HUES48 (cell line): Measurements from ENCODE around the gene TRIM41.
A peak's percentile ranks its signal among the peaks of the same experiment; 100 is the strongest.

Experiments used
- H3K27ac ChIP-seq: one replicate; pipeline ENCODE4 v1.7.0; 2013; ENCODE audit warnings: low read depth, low read length, inconsistent platforms
- H3K27me3 ChIP-seq: 2 replicates; pipeline ENCODE4 v1.6.1; 2013; ENCODE audit warnings: mild to moderate bottlenecking, low read length; ENCODE audit not compliant: control insufficient read depth, insufficient read depth
- H3K36me3 ChIP-seq: 2 replicates; pipeline ENCODE4 v1.6.1; 2013; ENCODE audit warnings: low read length; ENCODE audit not compliant: control insufficient read depth, insufficient read depth
- H3K4me1 ChIP-seq: 2 replicates; pipeline ENCODE4 v1.6.1; 2013; ENCODE audit warnings: mild to moderate bottlenecking, low read length; ENCODE audit not compliant: control insufficient read depth, insufficient read depth
- H3K4me3 ChIP-seq: 2 replicates; pipeline ENCODE4 v1.5.1; 2013; ENCODE audit warnings: mild to moderate bottlenecking, low read depth, low read length
- H3K9ac ChIP-seq: 2 replicates; pipeline ENCODE4 v1.6.1; 2013; ENCODE audit warnings: mild to moderate bottlenecking, low read depth, low read length, moderate library complexity
- H3K9me3 ChIP-seq: 2 replicates; pipeline ENCODE4 v1.6.1; 2013; ENCODE audit warnings: low read length; ENCODE audit not compliant: control insufficient read depth, insufficient read depth

TRIM41 gene

DNA sequence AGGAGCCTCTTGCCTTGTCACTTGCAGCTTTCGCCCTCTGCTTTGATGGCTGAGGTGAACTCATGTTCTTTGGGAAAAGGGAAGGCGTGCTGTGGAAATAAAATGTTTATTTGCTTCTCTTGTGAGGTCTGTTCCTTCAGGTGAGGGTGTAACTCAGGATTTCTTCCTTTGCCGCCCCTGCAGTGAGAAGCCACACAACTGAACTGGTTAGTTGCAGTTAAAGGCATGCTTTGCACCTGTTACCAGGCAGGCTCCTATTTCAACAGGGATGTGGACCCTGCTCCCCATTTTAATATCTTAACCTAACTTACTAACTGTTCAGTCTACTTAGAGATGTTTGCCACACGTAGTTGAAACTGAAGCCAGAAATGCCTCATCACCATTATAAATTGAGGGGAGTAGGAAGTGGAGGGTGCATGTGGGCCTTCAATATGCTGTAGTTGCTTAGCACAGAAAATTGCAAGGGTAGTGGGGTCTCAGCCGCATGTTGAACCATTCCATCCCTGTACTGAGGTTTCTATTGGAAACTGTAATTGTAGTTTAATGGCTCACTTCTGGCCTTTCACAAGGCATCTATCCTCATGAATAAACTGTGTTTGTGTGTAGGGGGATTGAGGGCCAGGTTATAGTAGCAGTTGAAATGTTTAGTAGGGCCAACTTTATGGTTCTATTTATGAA, 12.7 kb downstream of the TRIM41 start:
- no peak overlapping the region for H3K4me3 ChIP-seq
- H3K9me3 ChIP-seq: no peaks in the 10 kb centered on the region
- H3K4me1 ChIP-seq: no peaks in the 10 kb centered on the region
- no peaks in the 10 kb centered on the region for H3K27me3 ChIP-seq
- peak overlapping the region; percentile 67 for H3K27ac ChIP-seq
- peaks cover 88% of the 10 kb centered on the region for H3K36me3 ChIP-seq
- no peak overlapping the region for H3K9ac ChIP-seq

DNA sequence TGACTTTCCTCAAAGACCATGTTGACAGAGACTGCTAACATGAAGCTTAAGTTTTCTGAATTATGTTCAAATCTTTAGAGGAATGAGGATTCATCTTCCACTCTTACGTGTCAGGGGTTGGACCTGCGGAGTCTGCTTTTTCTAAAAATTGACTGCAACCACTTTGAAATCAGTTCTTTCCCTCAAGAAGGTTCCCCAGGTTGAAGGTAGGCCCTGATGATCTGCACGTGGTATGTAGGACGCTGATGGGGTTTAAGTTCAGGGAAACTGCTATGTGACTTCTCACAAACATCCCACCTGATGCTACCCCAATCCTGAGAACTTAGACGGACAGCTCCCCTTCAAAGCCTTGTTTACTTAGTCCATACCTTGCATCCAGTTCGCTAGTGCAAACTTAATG, 13.4 kb downstream of the TRIM41 start:
- Histone ChIP-seq H3K27ac (peak overlapping the region; percentile 29), H3K4me1 (no peaks in the 10 kb centered on the region), H3K36me3 (peaks cover 88% of the 10 kb centered on the region), H3K27me3 (no peaks in the 10 kb centered on the region), H3K9ac (no peak overlapping the region), H3K9me3 (no peaks in the 10 kb centered on the region), H3K4me3 (no peak overlapping the region)

GRCh38 chr5:181236954-181237641, 14.0 kb downstream of the TRIM41 start:
- Histone ChIP-seq H3K9ac (no peak overlapping the region), H3K4me1 (peaks cover 5% of the 10 kb centered on the region), H3K27ac (no peak overlapping the region), H3K4me3 (no peak overlapping the region), H3K9me3 (no peaks in the 10 kb centered on the region), H3K27me3 (no peaks in the 10 kb centered on the region), H3K36me3 (peaks cover 88% of the 10 kb centered on the region)

DNA sequence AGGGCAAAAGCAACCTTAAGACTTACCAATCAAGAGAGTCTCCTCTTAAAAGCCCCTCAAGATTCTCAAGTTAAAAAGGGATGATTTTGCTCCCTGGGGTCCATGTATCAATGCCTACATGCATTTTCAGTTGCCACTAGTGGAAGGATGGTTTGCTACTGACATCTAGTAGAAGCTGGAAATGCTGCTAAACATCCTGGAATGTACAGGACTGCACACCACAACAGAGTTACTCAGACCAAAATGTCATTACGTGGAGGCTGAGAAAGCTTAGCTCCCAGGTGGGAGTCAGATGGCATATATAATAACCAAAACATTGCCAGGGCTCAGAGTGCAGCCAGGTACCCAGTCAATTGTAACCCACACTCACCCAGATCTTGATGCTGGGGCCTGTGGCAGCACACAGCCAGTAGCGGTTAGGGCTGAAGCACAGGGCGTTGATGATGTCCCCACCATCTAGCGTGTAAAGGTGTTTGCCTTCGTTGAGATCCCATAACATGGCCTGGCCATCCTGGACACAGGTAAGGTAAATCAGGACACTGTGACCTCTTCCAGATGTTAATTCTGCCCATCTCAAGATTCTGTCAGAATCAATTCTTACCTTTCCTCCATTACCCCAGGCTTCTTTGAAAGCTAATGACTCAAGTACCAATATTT, 14.8 kb downstream of the TRIM41 start:
- H3K4me1 ChIP-seq: peaks cover 9% of the 10 kb centered on the region
- no peaks in the 10 kb centered on the region for H3K27me3 ChIP-seq
- H3K36me3 ChIP-seq: peaks cover 89% of the 10 kb centered on the region
- H3K27ac ChIP-seq: no peak overlapping the region
- no peak overlapping the region for H3K9ac ChIP-seq
- H3K9me3 ChIP-seq: no peaks in the 10 kb centered on the region
- H3K4me3 ChIP-seq: no peak overlapping the region

- no peak overlapping the region for H3K9ac ChIP-seq
- H3K4me1 ChIP-seq: peaks cover 9% of the 10 kb centered on the region
- H3K27me3 ChIP-seq: no peaks in the 10 kb centered on the region
- peaks cover 82% of the 10 kb centered on the region for H3K36me3 ChIP-seq
- H3K27ac ChIP-seq: peak overlapping the region; percentile 31
- no peak overlapping the region for H3K4me3 ChIP-seq
- H3K9me3 ChIP-seq: no peaks in the 10 kb centered on the region
These were observed 16.1 kb downstream of the TRIM41 start for GRCh38 chr5:181239062-181239663.

DNA sequence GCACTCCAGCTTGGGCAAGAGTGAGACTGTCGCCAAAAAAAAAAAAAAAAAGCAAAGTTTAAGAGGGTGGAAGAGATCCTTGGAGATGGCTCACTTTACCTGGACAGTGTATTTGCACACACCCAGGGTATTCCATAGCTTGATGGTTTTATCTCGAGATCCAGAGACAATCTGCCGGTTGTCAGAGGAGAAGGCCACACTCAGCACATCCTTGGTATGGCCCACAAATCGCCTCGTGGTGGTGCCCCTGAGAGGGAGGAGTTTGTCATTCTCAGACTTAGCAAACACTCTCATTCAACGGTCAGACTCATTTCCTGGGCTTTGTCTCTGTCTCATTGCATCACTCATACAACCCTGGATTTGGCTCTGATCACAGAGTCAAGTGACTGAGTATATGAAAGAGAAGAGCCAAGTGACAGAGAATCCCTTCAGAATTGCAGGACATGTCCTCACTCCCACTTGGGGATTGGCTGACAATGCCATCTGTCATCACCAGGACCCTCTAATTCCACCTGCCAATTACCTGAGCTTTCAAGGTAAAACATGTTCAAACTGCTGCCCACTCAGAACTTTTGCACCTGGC, 18.4 kb downstream of the TRIM41 start:
- H3K9ac ChIP-seq: peak overlapping the region; percentile 98
- no peaks in the 10 kb centered on the region for H3K9me3 ChIP-seq
- H3K27ac ChIP-seq: peak overlapping the region; percentile 99
- peak overlapping the region; percentile 95 for H3K4me3 ChIP-seq
- H3K4me1 ChIP-seq: peaks cover 14% of the 10 kb centered on the region
- H3K27me3 ChIP-seq: no peaks in the 10 kb centered on the region
- H3K36me3 ChIP-seq: peaks cover 66% of the 10 kb centered on the region

DNA sequence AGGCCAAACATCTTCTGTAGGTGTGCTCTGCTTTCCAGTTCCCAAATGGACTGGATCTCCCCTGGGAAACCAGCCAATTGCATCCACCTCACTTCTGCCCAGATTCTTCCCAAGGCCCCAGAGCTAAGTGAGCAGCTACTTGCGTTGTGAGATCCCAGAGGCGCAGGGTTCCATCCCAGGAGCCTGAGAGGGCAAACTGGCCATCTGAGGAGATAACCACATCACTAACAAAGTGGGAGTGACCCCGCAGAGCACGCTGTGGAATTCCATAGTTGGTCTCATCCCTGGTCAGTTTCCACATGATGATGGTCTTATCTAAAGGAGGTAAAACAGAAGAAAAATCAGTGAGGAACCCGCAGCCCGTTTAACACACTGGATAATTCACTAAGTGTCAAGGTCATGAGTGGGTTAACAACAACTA, 19.0 kb downstream of the TRIM41 start:
- Histone ChIP-seq H3K9me3 (no peaks in the 10 kb centered on the region), H3K27ac (peak overlapping the region; percentile 99), H3K27me3 (no peaks in the 10 kb centered on the region), H3K36me3 (peaks cover 61% of the 10 kb centered on the region), H3K4me3 (peak overlapping the region; percentile 95), H3K4me1 (peaks cover 14% of the 10 kb centered on the region), H3K9ac (peak overlapping the region; percentile 98)

DNA sequence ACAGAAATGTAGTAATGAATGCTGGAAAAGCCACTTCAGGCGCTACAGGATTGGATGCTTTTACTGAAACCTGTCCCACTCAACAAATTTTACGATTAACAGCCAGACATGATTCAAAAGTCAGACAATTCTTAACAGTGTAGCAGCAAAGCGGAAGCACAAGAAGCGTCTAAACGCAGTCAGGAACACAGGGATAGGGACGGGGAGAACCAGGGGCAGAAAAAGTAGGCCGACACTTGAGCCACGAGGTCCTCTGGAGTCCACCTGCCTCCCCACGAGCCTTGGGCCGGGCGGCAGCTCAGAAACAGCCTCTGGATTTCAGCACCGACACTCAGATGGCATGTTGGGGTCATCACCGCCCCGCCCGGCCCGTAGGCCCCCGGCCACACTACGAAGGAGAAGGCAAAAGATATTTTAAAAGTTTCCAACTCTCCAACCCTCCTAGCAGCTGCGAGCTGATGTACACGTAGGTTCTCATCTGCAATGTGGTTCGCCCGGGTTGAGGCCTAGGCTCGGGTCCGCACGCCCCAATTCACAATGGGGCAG, 20.0 kb downstream of the TRIM41 start:
- peaks cover 51% of the 10 kb centered on the region for H3K36me3 ChIP-seq
- H3K9ac ChIP-seq: peak overlapping the region; percentile 98
- peak overlapping the region; percentile 95 for H3K4me3 ChIP-seq
- peaks cover 18% of the 10 kb centered on the region for H3K4me1 ChIP-seq
- H3K27me3 ChIP-seq: no peaks in the 10 kb centered on the region
- H3K27ac ChIP-seq: peak overlapping the region; percentile 99
- no peaks in the 10 kb centered on the region for H3K9me3 ChIP-seq

DNA sequence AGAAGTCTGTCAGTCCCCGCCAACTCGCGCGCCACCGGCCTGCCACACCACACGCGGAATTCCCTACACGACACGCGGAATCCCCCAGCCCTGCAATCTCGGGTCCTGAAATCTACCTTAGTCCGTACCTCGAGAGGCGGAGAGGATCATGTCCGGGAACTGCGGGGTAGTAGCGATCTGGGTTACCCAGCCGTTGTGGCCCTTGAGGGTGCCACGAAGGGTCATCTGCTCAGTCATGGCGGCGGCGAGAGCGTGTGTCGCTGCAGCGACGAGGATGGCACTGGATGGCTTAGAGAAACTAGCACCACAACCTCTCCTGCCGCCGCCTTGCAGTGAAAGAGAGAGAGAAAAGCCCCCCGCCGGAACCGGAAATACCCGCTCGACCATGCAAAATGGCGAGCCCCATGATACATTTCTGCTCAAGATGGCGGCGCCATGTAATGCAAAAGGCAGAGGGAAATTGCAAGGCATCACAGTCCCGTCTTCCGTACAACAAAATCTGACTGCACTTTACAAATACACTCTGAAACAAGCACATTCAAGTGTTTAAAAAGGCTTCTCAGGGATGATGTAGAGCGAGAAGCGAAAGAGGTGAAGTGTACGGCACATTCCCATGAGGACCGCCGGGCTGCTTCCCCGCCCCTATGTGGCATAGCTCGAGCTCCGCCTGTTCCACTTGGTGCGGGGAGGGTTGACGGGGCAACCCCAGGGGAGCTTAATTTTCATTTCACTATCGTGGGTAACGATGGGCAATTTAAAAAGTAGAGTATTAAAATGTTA, 20.7 kb downstream of the TRIM41 start, which contains the start of gene RACK1:
TSS of gene RACK1 (minus strand) at position 343 of the 780 bp plus-strand sequence. CDS start at position 237, 106 bp downstream.
- peak within 1 kb of the TSS; percentile 98 for H3K9ac ChIP-seq
- peak within 1 kb of the TSS; percentile 99 for H3K4me3 ChIP-seq
- no peaks in the 10 kb centered on the region for H3K9me3 ChIP-seq
- no peaks in the 10 kb centered on the region for H3K27me3 ChIP-seq
- peaks cover 47% of the 10 kb centered on the region for H3K36me3 ChIP-seq
- H3K27ac ChIP-seq: peak within 1 kb of the TSS; percentile 99
- H3K4me1 ChIP-seq: peaks cover 19% of the 10 kb centered on the region
